ENCODE data around the gene MAP2K1.

GRCh38 chr15:66508293-66508883 lies 121.7 kb downstream of the MAP2K1 start:
- TF ChIP-seq CTCF (conservative IDR thresholded peaks at IDR 0.05; ENCODE audit: low read depth, low read length) = no peak
- no peak for TF ChIP-seq EZH2 (IDR thresholded peaks at IDR 0.05; ENCODE audit: borderline replicate concordance, low read depth, low read length, poor library complexity, severe bottlenecking)

Measured in A673 (cell line).